Gastroesophageal sphincter (tissue), 3 donors: ENCODE measurements around the gene WDR82.

Experiments used
- CTCF ChIP-seq, 4 experiments: fragments of 200-600 bp in 2 of 4; fragments of 450-650 bp in 2 of 4; sonication (generic) in 1 of 4; IDR thresholded peaks; one replicate each; pipeline ENCODE4 v1.5.1; 2017 to 2019; ENCODE audit warnings: antibody characterized with exemption in 4 of 4, mild to moderate bottlenecking in 2 of 4, moderate library complexity in 2 of 4
- POLR2A ChIP-seq, 2 donors: fragments of 450-650 bp; IDR thresholded peaks; one replicate each; pipeline ENCODE4 v1.6.1; 2017; ENCODE audit warnings: antibody characterized with exemption in 2 of 2, mild to moderate bottlenecking in 2 of 2, moderate library complexity in 1 of 2

- TF ChIP-seq POLR2A (IDR thresholded peaks at IDR 0.05) (no peak), CTCF (IDR thresholded peaks at IDR 0.05) (peak; percentile 14 to 55 (median 41))
These were observed 408 bp downstream of the WDR82 start for GRCh38 chr3:52277972-52278509.
